HepG2 (cell line): Measurements from ENCODE around the gene VAMP8. TPM values are rescaled to one million over a fixed set of nuclear protein-coding genes. Genes with fewer than 3 reads are reported as not detected.
A peak's percentile ranks its signal among the peaks of the same experiment; 100 is the strongest.

Source experiments
- ATF7-NPFF ChIP-seq: sonication (generic); formaldehyde crosslinking; IDR thresholded peaks from 2 replicates; pipeline ENCODE4 v1.8.1; 2023; ENCODE audit warnings: mild to moderate bottlenecking, low read depth, missing genetic modification reagents, moderate library complexity
- BHLHE40 ChIP-seq: IDR thresholded peaks from 2 replicates; pipeline ENCODE4 v1.6.1; 2011; ENCODE audit warnings: low read length, improper control_type of control experiment
- ERF ChIP-seq: IDR thresholded peaks from 2 replicates; pipeline ENCODE4 v1.6.1; 2018; ENCODE audit warnings: missing biosample characterization, missing genetic modification reagents
- FOSL1 ChIP-seq: sonication (generic); formaldehyde crosslinking; IDR thresholded peaks from 2 replicates; pipeline ENCODE4 v1.9.0; 2021; ENCODE audit warnings: missing genetic modification reagents, borderline replicate concordance
- GABPA ChIP-seq, 2 experiments: IDR thresholded peaks; 2 replicates each; pipeline ENCODE4 v1.6.1; 2011 to 2016; ENCODE audit warnings: low read depth in 2 of 2, low read length in 1 of 2, missing biosample characterization in 1 of 2, missing genetic modification characterization in 1 of 2
- GABPB1 ChIP-seq: IDR thresholded peaks from 2 replicates; pipeline ENCODE4 v1.6.1; 2016; ENCODE audit warnings: mild to moderate bottlenecking, missing genetic modification reagents, moderate library complexity, missing compliant biosample characterization
- GATAD1 ChIP-seq: IDR thresholded peaks from 2 replicates; pipeline ENCODE4 v1.6.1; 2016; ENCODE audit warnings: missing genetic modification reagents, missing compliant biosample characterization
- HMGXB3 ChIP-seq: sonication (generic); formaldehyde crosslinking; IDR thresholded peaks from 2 replicates; pipeline ENCODE4 v1.4.0; 2020; ENCODE audit warnings: missing genetic modification reagents, borderline replicate concordance
- NCOA2 ChIP-seq: sonication (generic); formaldehyde crosslinking; IDR thresholded peaks from 2 replicates; pipeline ENCODE4 v1.8.0; 2022; ENCODE audit warnings: inconsistent platforms
- PRMT3 ChIP-seq: sonication (generic); formaldehyde crosslinking; IDR thresholded peaks from 2 replicates; pipeline ENCODE4 v1.8.1; 2022; ENCODE audit warnings: low read depth, mild to moderate bottlenecking, moderate library complexity, missing genetic modification reagents, borderline replicate concordance
- RXRA ChIP-seq: sonication (generic); formaldehyde crosslinking; IDR thresholded peaks from 2 replicates; pipeline ENCODE4 v1.5.1; 2020; ENCODE audit warnings: missing genetic modification reagents
- SAFB2 ChIP-seq: sonication (generic); formaldehyde crosslinking; IDR thresholded peaks from 2 replicates; pipeline ENCODE4 v1.5.1; 2020; ENCODE audit warnings: missing genetic modification reagents, low read depth, mild to moderate bottlenecking, borderline replicate concordance
- STAT5B ChIP-seq: sonication (generic); formaldehyde crosslinking; IDR thresholded peaks from 2 replicates; pipeline ENCODE4 v1.4.0; 2020; ENCODE audit warnings: missing genetic modification reagents
- TEAD3 ChIP-seq: optimal IDR thresholded peaks from 2 replicates; pipeline ENCODE3; 2016; ENCODE audit warnings: borderline replicate concordance
- TOE1 ChIP-seq: sonication (generic); formaldehyde crosslinking; IDR thresholded peaks from 2 replicates; pipeline ENCODE4 v1.4.0; 2020; ENCODE audit warnings: mild to moderate bottlenecking, missing genetic modification reagents
- ZNF138 ChIP-seq: sonication (generic); formaldehyde crosslinking; IDR thresholded peaks from 2 replicates; pipeline ENCODE4 v1.5.0; 2020; ENCODE audit warnings: mild to moderate bottlenecking, low read depth, missing genetic modification reagents
- ZSCAN25 ChIP-seq: sonication (generic); formaldehyde crosslinking; IDR thresholded peaks from 2 replicates; pipeline ENCODE4 v1.8.0; 2022; ENCODE audit warnings: mild to moderate bottlenecking, missing genetic modification reagents
- polyA plus RNA-seq, 8 experiments: library from polyadenylated mRNA; depleted of rRNA in 3 of 8; stranded (reverse) in 7 of 8; unstranded in 1 of 8; fragments of >200 nt; fragmentation: Illumina TruSeq in 4 of 8; extraction: Trizol in 4 of 8; gene quantifications; 2 replicates each; pipeline versions ENCODE4 v1.2.1 to v1.2.3, GENCODE V29; 2011 to 2016; ENCODE audit warnings: low read depth in 4 of 8, missing spikeins in 1 of 8, mixed read lengths in 1 of 8; ENCODE audit not compliant: insufficient read depth in 1 of 8
- total RNA-seq, 5 experiments: library from RNA; depleted of rRNA; stranded (reverse); fragments of >200 nt; fragmentation: Illumina TruSeq; extraction: Trizol; gene quantifications; 2 replicates each; pipeline ENCODE4 v1.2.3, GENCODE V29; 2016; ENCODE audit warnings: low read depth in 1 of 5
- TF ChIP-seq, protein P1 (sequence below): sonication (generic); formaldehyde crosslinking; IDR thresholded peaks from 2 replicates; pipeline ENCODE4; 2020; ENCODE audit warnings: missing genetic modification reagents, mild to moderate bottlenecking, borderline replicate concordance
- TF ChIP-seq, protein P2 (sequence below): sonication (generic); IDR thresholded peaks from 2 replicates; pipeline ENCODE4 v1.6.1; 2016; ENCODE audit warnings: low read depth, borderline replicate concordance
- TF ChIP-seq, protein P3 (sequence below): sonication (generic); formaldehyde crosslinking; IDR thresholded peaks from 2 replicates; pipeline ENCODE4 v1.4.0; 2020; ENCODE audit warnings: mild to moderate bottlenecking, missing genetic modification reagents

The VAMP8 gene
- total and polyA plus RNA-seq, 2 of the 13 experiments (the other 11 are each of a cell fraction or from before 2014, with no cell fraction given), result 83.3 to 157 TPM

DNA sequence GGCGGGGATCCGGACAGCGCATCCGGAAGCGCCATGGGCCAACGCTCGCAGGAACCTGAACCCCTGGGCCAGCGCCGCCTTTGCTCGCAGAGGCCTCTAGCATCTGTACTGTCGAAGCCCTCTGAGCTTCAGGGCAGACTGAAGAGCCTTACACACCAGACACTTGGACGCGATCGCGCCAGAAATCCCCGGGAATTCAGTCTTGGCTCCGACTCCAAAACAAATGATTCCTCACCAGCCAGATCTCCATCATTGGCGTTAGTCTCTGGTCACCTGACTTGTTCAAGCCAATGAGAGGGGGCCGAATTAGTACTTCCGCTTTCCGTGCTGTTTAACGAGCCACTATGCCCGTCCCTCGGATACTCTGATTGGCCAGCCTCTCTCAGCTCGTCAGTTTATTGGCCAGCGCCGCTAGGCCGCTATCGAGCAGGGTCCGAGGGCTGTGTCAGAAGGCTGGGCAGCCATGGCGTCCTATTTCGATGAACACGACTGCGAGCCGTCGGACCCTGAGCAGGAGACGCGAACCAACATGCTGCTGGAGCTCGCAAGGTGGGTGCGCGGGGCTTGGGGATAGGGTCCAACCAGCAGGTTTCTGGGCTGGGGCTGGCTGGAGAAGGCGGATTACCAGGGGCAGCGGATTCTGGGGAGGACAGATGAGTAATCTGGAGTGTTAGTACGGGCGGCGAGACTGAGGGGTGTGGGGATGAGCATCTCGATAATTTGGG, 18.1 kb downstream of the VAMP8 start, which contains the start of gene RNF181 (continued):
- TF ChIP-seq, protein P1, sequence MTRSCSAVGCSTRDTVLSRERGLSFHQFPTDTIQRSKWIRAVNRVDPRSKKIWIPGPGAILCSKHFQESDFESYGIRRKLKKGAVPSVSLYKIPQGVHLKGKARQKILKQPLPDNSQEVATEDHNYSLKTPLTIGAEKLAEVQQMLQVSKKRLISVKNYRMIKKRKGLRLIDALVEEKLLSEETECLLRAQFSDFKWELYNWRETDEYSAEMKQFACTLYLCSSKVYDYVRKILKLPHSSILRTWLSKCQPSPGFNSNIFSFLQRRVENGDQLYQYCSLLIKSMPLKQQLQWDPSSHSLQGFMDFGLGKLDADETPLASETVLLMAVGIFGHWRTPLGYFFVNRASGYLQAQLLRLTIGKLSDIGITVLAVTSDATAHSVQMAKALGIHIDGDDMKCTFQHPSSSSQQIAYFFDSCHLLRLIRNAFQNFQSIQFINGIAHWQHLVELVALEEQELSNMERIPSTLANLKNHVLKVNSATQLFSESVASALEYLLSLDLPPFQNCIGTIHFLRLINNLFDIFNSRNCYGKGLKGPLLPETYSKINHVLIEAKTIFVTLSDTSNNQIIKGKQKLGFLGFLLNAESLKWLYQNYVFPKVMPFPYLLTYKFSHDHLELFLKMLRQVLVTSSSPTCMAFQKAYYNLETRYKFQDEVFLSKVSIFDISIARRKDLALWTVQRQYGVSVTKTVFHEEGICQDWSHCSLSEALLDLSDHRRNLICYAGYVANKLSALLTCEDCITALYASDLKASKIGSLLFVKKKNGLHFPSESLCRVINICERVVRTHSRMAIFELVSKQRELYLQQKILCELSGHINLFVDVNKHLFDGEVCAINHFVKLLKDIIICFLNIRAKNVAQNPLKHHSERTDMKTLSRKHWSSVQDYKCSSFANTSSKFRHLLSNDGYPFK (CRISPR knock-in tag), result peak; percentile 93
- no peak for TF ChIP-seq PRMT3 (CRISPR knock-in tag)
- TF ChIP-seq GABPA (IDR thresholded peaks at IDR 0.05; ENCODE audit: low read depth, low read length), result no peak
- peak; percentile 85 for TF ChIP-seq GABPA (CRISPR knock-in tag; IDR thresholded peaks at IDR 0.05; ENCODE audit: low read depth)
- TF ChIP-seq SAFB2 (CRISPR knock-in tag), result peak; percentile 83; the same call in 1 of the 2 replicates
- peak; percentile 29 for TF ChIP-seq TEAD3 (CRISPR knock-in tag)
- TF ChIP-seq GABPB1 (CRISPR knock-in tag), result peak; percentile 86
- no peak; the same call in 1 of the 2 replicates for TF ChIP-seq NCOA2 (CRISPR knock-in tag)
- no peak for TF ChIP-seq FOSL1 (CRISPR knock-in tag)
- TF ChIP-seq, protein P2, sequence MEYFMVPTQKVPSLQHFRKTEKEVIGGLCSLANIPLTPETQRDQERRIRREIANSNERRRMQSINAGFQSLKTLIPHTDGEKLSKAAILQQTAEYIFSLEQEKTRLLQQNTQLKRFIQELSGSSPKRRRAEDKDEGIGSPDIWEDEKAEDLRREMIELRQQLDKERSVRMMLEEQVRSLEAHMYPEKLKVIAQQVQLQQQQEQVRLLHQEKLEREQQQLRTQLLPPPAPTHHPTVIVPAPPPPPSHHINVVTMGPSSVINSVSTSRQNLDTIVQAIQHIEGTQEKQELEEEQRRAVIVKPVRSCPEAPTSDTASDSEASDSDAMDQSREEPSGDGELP, result no peak
- peak; percentile 56 for TF ChIP-seq RXRA (CRISPR knock-in tag)
- TF ChIP-seq ZNF138, result peak; percentile 75; the same call in 1 of the 2 replicates
- peak; percentile 56; the same call in 1 of the 2 replicates for TF ChIP-seq ATF7-NPFF (CRISPR knock-in tag)
- peak; percentile 90 for TF ChIP-seq GATAD1 (CRISPR knock-in tag)
- peak; percentile 59 for TF ChIP-seq ERF (CRISPR knock-in tag)
- peak; percentile 41; the same call in 1 of the 2 replicates for TF ChIP-seq STAT5B
- TF ChIP-seq TOE1 (CRISPR knock-in tag), result peak; percentile 34; the same call in 1 of the 2 replicates
- TF ChIP-seq ZSCAN25, result peak; percentile 74; the same call in 1 of the 2 replicates
- TF ChIP-seq HMGXB3 (CRISPR knock-in tag), result peak; percentile 84
- no peak for TF ChIP-seq BHLHE40
- TF ChIP-seq, protein P3, sequence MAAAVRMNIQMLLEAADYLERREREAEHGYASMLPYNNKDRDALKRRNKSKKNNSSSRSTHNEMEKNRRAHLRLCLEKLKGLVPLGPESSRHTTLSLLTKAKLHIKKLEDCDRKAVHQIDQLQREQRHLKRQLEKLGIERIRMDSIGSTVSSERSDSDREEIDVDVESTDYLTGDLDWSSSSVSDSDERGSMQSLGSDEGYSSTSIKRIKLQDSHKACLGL (CRISPR knock-in tag), result peak; percentile 93
